Measurements from ENCODE around the gene CCDC170. TPM values are rescaled to one million over a fixed set of nuclear protein-coding genes. Genes with fewer than 3 reads are reported as not detected.
"Not testable (repeated sequence)": the region's sequence is repeated elsewhere in the genome, so short reads cannot be mapped to it uniquely, and the experiment has no call there.

The CCDC170 gene, protein sequence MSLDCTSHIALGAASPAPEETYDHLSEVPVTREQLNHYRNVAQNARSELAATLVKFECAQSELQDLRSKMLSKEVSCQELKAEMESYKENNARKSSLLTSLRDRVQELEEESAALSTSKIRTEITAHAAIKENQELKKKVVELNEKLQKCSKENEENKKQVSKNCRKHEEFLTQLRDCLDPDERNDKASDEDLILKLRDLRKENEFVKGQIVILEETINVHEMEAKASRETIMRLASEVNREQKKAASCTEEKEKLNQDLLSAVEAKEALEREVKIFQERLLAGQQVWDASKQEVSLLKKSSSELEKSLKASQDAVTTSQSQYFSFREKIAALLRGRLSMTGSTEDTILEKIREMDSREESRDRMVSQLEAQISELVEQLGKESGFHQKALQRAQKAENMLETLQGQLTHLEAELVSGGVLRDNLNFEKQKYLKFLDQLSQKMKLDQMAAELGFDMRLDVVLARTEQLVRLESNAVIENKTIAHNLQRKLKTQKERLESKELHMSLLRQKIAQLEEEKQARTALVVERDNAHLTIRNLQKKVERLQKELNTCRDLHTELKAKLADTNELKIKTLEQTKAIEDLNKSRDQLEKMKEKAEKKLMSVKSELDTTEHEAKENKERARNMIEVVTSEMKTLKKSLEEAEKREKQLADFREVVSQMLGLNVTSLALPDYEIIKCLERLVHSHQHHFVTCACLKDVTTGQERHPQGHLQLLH
- total RNA-seq (2014; rRNA removed; shearing (Covaris generic)), result not detected in 2 replicates

DNA sequence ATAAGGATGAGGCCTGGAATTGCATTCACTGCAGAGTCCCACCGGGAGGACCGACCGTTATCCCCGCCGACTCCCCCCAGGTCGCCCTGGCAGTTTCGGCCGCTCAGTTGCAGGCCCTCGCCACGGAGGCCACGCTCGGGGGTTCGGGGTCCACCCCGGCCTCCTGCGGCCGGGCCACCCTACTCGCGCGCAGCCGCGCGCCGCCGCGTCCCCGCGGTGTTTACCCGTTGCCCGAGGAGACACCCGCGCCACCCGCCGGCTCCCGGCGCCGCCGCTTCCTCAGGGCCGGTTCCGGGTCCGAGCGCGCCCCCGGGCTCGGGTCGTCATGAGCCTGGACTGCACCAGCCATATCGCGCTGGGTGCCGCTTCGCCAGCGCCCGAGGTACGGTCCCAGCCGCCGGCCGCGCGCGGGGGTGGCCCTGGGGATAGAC is at the start of gene CCDC170:
Gene CCDC170, plus strand, starts transcription at position 214 of the 431 bp plus-strand sequence. Its CDS starts 112 bp downstream, at position 326.
- DNase-seq (ENCODE audit: low read depth), result no peak

DNA sequence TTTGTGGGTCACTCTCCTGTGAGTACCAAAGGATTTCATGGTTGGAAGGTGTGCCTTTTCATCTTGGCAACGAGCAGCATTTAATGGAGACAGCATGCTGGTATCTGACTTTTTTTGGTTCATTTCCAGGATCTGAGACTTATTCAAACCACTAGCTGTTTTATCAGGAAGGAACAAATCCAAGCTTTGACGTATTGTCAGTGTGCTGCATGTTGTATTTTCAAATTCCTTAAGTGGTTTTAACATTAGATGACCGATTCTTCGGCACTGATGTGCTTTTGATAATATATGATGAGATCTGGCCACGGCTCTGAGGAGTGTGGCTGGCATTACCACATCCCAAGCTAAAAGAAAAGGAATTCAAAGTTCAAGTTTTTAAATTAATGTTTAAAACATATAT is 48.3 kb upstream of the CCDC170 start:
- DNase-seq (ENCODE audit: low read depth), result peak; percentile 84

- DNase-seq (ENCODE audit: low read depth), result no peak
Measured at GRCh38 chr6:151447237-151447636, 46.6 kb upstream of the CCDC170 start.

GRCh38 chr6:151448623-151449022 is 45.2 kb upstream of the CCDC170 start:
- DNase-seq (ENCODE audit: low read depth), result peak; percentile 16

- DNase-seq (ENCODE audit: low read depth), result not testable (repeated sequence)
Measured at GRCh38 chr6:151450928-151451327, 42.9 kb upstream of the CCDC170 start.

DNA sequence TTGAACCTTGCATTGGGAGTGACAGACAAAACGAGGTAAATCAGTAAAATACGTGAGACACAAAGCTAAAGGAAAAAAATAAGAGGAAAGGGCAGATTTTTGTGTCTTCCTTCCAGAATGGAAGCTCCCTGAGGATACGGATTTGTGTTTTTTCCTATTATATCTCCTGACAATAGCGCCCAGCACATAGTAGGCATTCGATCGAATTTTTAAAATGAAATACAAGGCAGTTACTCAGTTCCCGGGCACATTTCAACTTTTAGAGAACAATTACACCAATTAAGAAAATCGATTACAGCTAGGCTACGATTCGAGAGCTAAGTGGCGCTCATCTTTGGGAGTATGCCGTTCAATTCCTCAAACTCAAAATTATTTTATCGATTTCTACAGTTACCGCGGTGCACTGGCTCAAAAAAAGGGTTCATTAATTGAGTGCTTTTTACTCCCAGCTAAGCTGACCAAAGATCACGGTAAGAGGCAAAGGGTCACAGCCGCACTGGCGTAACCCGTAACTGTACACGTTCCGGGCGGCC is 42.3 kb upstream of the CCDC170 start:
- DNase-seq (ENCODE audit: low read depth), result no peak

DNA sequence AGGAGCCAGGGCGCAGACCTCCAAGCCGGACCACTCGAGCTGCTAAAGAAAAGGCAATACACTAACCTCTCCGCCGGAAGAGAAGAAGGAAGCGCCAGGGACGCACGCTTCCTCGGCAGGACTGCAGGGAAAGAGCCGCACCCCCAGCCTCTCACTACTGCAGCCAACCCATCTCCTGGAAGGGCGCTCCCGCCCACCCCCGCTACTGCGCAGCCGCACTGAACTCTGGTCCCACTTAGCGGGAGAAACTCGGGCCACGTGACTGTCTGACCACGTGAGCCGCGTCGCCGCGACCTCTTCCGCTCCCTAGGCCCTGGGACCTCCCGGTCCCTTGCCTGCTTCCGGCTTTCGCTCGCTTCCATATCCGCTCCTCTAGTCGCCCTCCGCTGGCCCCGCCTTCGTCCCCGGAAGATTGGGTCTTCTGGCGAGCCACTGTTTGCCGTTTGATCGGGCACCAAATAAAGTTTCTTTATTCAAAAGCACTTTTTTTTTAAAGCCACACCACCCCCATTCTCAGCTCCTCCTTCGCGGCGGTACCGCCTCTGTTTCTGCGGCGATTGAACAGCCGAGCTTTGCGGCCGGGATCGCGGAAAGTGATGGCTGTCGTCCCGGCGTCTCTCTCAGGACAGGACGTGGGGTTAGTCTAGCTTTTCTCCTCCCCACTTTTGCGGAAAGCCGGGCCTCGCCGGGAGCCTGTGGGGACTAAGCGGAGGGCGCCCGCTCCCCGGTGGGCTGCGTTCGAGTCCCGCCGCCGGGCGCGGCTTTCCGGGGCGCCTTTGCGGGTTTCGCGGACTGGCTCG is 41.7 kb upstream of the CCDC170 start, which contains the start of gene RMND1:
Gene RMND1, minus strand, starts transcription at position 177 of the 800 bp plus-strand sequence. CDS start 6,315 bp downstream, outside the sequence.
- DNase-seq (ENCODE audit: low read depth), result peak; percentile 100

- peak; percentile 80 for DNase-seq (ENCODE audit: low read depth)
Measured at GRCh38 chr6:151452750-151453427, 40.9 kb upstream of the CCDC170 start.

GRCh38 chr6:151455751-151456398 is 37.9 kb upstream of the CCDC170 start:
- not testable (repeated sequence) for DNase-seq (ENCODE audit: low read depth)

GRCh38 chr6:151461673-151462072 is 32.1 kb upstream of the CCDC170 start:
- no peak for DNase-seq (ENCODE audit: low read depth)

DNA sequence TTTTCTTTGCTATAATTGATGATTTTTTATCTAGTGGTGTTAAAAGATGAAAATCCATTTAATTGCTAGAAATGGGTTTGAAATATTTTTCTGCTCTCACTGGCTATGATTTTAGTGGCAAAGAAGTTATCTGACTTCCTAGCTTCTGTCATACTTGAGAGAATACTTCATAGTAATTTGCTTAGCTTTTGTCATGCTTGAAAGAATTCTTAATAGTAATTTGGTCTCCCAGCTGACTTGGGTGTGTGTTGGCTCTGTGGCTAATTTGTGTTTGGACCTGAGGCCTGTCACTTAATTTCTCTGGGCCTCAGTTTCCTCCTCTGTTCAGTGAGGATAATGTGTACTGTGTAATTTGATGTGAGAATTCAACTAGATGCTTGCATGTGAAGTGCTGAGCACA is 29.1 kb upstream of the CCDC170 start:
- no peak for DNase-seq (ENCODE audit: low read depth)

DNA sequence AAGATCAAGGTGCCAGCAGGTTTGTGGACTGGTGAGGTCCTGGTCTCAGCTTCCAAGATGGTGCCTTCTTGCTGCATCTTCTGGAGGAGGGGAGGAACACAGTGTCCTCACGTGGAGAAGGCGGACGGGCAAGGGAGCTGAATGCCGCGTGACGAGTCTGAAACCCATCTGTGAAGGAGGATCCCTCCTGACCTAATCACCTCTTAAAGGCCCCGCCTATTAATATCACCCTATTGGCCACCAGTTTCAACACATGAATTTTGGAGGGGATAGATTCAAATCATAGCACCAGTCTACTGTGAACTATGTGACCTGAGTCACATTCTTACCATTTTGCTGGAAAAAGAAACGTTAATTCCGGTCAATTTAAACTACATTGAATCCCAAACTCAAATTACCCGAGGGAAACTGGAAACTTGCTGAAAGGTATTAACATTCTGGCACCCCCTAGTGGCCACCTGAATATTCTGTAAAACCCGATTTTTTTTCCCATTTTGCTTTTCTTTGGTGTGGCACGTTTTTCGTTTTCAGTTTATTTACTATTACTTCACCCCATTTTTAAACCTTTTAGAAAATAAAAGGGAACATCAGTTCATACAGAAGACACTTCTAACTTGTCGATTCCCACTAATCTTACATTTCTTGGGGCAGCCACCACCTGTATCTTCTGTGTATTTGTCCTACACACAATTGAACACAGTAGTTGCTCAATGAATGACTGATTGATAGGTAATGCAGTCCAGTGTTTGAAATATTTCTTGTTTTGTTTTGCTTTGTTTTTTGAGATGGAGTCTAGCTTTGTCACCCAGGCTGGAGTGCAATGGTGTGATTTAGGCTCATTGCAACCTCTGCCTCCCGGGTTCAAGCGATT is 17.9 kb upstream of the CCDC170 start:
- DNase-seq (ENCODE audit: low read depth), result peak; percentile 71

DNA sequence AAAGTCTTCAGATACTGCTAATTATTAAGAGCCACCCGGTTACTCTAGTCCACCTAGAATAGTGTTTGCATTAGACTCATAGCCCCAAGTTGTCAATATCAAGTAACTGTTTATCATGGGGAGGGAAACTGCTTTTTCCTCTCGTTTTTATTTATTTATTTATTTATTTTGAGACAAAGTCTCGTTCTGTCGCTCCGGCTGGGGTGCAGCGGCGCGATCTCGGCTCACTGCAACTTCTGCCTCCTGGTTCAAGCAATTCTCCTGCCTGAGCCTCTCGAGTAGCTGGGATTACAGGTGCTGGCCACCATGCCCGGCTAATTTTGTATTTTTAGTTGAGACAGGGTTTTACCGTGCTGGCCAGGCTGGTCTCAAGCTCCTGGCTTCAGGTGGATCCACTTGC is 16.1 kb upstream of the CCDC170 start:
- no peak for DNase-seq (ENCODE audit: low read depth)

DNA sequence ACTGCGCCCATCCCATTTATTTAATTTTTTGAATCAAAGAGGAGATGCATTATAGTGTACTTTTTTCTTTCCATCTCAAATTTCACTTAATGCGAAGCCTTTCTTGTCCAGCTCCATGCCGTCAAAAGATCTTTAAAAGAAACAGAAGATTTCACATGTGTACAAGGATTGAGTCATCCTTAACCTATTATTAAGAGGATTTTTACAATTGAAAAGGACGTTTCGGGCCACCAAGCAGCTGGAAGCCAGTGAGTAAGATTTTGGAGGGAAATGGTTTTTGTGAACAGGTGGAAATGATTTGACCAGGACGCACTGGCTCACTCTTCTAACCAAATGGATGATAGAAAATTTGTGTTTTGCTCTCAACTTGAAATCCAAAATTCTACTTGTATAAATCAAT is 15.1 kb upstream of the CCDC170 start:
- no peak for DNase-seq (ENCODE audit: low read depth)

DNA sequence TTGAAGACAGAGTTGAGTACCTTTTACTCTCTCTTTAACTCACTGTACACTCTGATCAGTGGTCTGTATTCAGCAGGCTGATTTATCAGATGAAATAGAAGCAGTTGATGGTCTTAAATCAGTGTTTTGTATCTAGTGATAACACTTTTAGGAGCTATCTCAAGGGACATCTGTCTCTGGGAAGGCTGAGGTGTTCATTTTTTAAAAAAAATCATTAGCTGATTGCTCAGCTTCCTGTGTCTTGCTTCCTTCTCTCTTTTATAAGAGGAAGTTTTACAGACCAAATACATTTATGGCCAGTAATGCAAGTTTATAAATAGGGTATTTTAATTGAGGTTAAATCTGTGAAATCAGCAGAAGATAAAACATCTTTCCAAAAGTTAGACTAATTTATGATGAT is 12.0 kb upstream of the CCDC170 start:
- DNase-seq (ENCODE audit: low read depth), result no peak

DNA sequence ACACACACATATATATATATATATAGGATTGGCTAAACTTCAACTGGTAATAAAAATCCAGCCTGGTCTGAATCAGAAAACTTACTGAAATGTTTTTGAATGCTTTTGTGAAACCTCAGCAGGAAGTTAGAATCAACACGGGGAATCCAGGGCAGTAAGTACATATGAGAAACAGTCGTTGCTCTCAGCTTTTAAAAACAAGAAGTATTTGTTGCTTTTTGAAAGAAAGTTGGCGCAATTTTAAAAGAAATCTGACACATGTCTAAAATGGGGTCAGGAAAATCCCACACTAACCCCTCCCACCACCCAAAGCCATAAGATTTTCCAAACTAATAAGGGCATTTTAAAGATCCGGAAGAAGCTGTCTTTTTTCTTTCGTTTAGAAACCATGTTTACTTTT is 11.5 kb upstream of the CCDC170 start:
- DNase-seq (ENCODE audit: low read depth), result no peak

DNA sequence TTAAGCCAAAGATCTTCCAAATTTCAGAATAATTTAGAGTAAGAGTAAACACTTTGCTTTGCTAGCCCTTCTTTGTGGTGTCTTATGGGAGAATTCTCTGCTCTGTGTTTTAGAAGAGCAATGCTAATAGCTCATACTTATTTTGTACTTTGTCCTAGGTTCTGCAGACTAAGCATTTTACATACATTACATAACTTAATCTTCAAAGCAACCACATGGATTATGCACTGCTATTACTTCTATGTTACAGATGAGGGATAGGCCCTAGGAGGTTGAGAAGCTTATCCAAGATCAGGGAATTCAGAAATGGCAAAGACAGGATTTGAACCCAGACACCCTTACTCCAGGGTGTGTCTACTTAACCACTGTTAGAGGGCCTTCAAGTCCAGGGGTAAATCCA is 9.8 kb upstream of the CCDC170 start:
- DNase-seq (ENCODE audit: low read depth), result no peak

GRCh38 chr6:151488226-151488625 is 5.6 kb upstream of the CCDC170 start:
- DNase-seq (ENCODE audit: low read depth), result no peak

- no peak for DNase-seq (ENCODE audit: low read depth)
Measured at GRCh38 chr6:151490996-151491395, 2.8 kb upstream of the CCDC170 start.
